Stimulated activated CD4-positive, alpha-beta T cell treated with anti-CD3 and anti-CD28 coated beads, Interleukin-15, amount 100 ng/mL, for 24 hours (primary cell): ENCODE measurements around the gene CFAP97D2.
"Not testable (repeated sequence)": the region's sequence is repeated elsewhere in the genome, so short reads cannot be mapped to it uniquely, and the experiment has no call there.

Source experiments
- DNase-seq: peaks from one replicate; pipeline ENCODE4 v3.0.0-alpha.2; 2020

The CFAP97D2 gene

GRCh38 chr13:114158869-114159666, 20.0 kb upstream of the CFAP97D2 start:
- not testable (repeated sequence) for DNase-seq

GRCh38 chr13:114161028-114161556, 18.0 kb upstream of the CFAP97D2 start:
- peak; percentile 41 for DNase-seq

- DNase-seq = peak; percentile 66
Observed at GRCh38 chr13:114161644-114162532, 17.2 kb upstream of the CFAP97D2 start.

- no peak for DNase-seq
Observed at GRCh38 chr13:114162533-114162922, 16.5 kb upstream of the CFAP97D2 start.

- DNase-seq = no peak
Observed at GRCh38 chr13:114164053-114164452, 15.0 kb upstream of the CFAP97D2 start.

GRCh38 chr13:114164681-114165429, 14.2 kb upstream of the CFAP97D2 start:
- no peak for DNase-seq

- no peak for DNase-seq
Observed at GRCh38 chr13:114166381-114167131, 12.5 kb upstream of the CFAP97D2 start.

GRCh38 chr13:114167426-114167825, 11.6 kb upstream of the CFAP97D2 start:
- DNase-seq = no peak

- DNase-seq = no peak
Observed at GRCh38 chr13:114167885-114168284, 11.2 kb upstream of the CFAP97D2 start.

GRCh38 chr13:114173272-114173671, 5.8 kb upstream of the CFAP97D2 start:
- DNase-seq = no peak

- DNase-seq = no peak
Observed at GRCh38 chr13:114173745-114174144, 5.3 kb upstream of the CFAP97D2 start.

GRCh38 chr13:114174529-114174961, 4.5 kb upstream of the CFAP97D2 start:
- DNase-seq = no peak

- DNase-seq = not testable (repeated sequence)
Observed at GRCh38 chr13:114176359-114176902, 2.6 kb upstream of the CFAP97D2 start.

- DNase-seq = no peak
Observed at GRCh38 chr13:114177245-114178010, 1.6 kb upstream of the CFAP97D2 start.

- DNase-seq = no peak
Observed at GRCh38 chr13:114185182-114185971, 6.3 kb downstream of the CFAP97D2 start.

- DNase-seq = no peak
Observed at GRCh38 chr13:114194853-114195252, 15.8 kb downstream of the CFAP97D2 start.

- DNase-seq = no peak
Observed at GRCh38 chr13:114196629-114197028, 17.6 kb downstream of the CFAP97D2 start.

- no peak for DNase-seq
Observed at GRCh38 chr13:114198556-114198955, 19.5 kb downstream of the CFAP97D2 start.

- DNase-seq = not testable (repeated sequence)
Observed at GRCh38 chr13:114199526-114199925, 20.5 kb downstream of the CFAP97D2 start.

- no peak for DNase-seq
Observed at GRCh38 chr13:114199954-114200353, 20.9 kb downstream of the CFAP97D2 start.
